Stimulated activated CD4-positive, alpha-beta T cell treated with anti-CD3 and anti-CD28 coated beads, Interleukin-12 subunit alpha, Interleukin-12 subunit beta, amount 100 ng/mL, for 24 hours (primary cell): ENCODE data around the gene TSLP.

Experiments used
- DNase-seq, 2 experiments: peaks; one replicate each; pipeline ENCODE4 v3.0.0-alpha.2; 2020; ENCODE audit warnings: low read depth in 2 of 2

Gene TSLP

DNA sequence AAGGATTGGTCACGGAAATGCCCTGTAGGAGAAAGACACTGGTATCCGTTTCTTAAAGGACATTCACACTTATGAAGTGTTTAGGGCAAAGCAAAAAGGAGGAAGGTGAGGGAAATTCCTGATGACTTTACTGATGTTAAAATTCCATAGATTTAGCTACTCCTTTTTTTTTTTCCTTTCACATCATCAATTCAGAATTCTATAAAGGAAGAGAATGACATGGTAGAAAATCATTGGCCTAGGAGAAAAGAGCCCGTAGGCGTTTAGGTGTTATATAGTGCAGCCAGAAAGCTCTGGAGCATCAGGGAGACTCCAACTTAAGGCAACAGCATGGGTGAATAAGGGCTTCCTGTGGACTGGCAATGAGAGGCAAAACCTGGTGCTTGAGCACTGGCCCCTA is at the start of gene TSLP:
Gene TSLP, plus strand, starts transcription at position 301 of the 400 bp plus-strand sequence. CDS start 178 bp downstream, outside the sequence.
- no peak for DNase-seq

- DNase-seq, result no peak
These were observed 49.2 kb upstream of the TSLP start for GRCh38 chr5:111022301-111022700.

DNA sequence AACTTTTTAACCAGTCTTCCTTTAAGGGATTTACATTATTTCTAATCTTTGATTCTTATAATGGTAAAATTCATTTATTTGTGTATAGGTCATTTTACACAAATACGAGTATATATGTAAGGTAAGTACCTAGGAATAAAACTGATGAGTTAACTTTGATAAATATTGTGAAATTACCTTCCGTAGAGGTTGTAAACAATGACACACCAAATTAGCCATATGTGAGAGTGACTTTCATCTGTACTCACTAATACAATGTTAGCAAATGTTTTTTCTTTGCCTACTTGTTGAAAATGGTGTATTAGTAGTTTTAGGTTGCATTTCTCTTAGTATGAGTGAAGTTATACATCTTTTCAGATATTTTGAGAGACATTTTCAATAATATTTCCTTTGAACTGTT is 42.6 kb upstream of the TSLP start:
- DNase-seq, result no peak

GRCh38 chr5:111043712-111044506 is 27.6 kb upstream of the TSLP start:
- no peak for DNase-seq

DNA sequence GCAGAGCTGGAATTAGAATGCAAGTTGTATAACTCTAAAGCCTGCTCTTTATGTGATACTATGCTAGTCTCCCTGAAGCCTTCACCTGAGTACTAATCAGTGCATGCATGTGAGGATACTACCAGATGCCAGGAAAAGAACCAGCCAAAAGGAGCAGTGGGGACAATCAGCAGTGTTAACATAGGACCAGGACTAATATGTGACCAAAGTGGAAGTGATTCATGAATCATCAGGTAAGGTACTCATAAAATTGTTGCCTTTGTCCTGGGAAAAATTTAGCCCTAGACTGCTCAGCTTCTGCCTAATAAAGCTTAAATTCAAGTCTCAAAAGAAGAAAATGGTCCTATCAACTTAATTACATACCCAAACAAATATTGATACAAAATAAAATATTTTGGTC is 13.4 kb upstream of the TSLP start:
- DNase-seq, result no peak

GRCh38 chr5:111060169-111060568 is 11.3 kb upstream of the TSLP start:
- no peak for DNase-seq

DNA sequence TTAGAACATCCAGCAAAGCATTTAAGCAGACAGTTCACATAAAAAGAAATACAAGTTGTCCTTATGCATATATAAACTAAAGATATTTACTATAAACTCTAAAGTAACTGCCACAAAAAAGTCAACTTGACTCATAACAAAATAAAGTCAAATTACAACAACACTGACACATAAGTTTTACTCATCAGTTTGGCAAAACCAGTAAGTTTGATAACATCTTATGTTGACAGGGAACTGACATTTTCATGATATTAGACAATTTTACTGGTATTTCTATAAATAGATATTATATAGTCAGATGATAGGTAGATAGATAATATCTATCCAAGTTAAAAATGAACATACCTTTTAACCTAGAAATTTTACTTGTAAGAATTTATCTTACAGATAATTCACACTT is 9.9 kb upstream of the TSLP start:
- no peak for DNase-seq

DNA sequence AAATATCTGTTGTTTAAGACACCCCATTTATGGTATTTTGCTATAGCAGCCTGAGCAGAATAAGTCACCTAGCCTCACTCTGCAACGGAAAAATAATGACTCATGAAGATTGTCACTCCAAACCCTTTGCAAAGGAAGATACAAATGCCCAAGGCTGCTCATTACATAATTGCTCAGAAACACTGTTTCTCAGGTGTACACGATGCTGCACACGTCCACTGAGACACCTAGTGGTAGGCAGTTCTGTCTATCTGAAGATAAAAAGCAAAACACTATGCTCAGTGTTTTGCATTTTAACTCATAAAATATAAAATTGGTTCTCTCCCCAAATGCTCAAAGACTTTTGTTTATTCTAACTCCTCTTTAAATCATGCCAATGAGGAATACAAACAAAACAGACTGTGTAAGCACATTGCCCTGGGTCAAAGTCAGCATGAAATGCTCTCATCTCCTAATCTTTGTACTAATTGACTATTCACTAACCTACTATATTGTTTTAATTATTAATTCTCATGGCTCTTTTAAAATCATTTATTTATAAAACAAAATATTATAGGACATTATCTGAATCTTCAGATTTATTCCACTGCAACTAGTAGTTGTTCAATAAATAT is 7.7 kb upstream of the TSLP start:
- no peak for DNase-seq

DNA sequence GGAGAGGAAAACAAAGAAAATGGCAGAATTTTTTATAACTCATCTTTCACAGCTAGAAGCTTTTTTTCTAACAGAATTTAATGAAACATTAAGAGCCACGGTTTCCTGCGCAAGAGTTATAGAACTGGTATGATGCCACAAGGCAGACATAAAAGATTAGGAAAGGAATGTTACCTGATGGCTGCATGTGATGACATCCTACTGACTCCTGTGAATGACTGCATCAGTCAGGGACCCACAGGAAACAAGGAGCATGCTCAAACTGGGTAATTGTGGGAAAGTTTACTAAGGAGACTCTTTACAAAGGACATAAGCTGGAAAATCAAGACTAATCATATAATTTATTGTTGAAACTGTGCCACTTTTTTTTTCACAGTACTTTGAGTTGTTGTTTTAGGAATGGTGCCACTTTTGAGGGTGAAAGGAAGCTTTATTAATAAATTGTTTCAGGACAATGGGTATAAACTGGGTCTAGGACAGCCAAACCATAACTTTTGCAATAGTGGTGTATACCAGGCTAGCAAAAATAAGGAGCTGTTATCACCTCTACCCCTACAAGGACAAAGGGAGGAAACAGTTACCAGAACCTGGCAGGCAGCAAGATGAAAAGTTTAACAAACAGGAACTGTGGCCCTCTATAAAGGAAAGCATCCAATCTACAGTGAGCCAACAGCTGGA is 5.1 kb upstream of the TSLP start:
- DNase-seq, result no peak

GRCh38 chr5:111068213-111068612 is 3.3 kb upstream of the TSLP start:
- no peak for DNase-seq

DNA sequence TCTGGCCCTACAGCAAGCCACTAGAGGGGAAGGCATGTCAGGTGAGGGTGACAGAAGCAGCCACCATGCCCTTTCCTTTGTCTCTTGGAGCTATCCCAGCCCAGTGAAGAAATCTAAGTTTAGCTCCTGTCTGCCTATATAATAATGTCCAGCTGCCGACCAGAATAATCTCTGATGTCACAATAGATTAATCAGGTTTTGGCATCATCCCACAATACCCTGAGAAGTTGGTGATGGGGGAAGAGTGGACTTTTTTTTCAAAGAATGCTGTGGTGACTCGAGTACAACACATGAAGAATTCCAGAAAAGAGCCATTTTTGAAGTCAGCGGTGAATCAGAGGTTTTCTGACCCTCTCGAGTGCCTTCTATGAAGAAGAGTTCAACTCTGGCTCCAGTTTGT is 1.7 kb upstream of the TSLP start:
- no peak for DNase-seq

- DNase-seq, result peak in 1 of 2 experiments; percentile 26
These were observed 1.0 kb upstream of the TSLP start for GRCh38 chr5:111070272-111071134.

DNA sequence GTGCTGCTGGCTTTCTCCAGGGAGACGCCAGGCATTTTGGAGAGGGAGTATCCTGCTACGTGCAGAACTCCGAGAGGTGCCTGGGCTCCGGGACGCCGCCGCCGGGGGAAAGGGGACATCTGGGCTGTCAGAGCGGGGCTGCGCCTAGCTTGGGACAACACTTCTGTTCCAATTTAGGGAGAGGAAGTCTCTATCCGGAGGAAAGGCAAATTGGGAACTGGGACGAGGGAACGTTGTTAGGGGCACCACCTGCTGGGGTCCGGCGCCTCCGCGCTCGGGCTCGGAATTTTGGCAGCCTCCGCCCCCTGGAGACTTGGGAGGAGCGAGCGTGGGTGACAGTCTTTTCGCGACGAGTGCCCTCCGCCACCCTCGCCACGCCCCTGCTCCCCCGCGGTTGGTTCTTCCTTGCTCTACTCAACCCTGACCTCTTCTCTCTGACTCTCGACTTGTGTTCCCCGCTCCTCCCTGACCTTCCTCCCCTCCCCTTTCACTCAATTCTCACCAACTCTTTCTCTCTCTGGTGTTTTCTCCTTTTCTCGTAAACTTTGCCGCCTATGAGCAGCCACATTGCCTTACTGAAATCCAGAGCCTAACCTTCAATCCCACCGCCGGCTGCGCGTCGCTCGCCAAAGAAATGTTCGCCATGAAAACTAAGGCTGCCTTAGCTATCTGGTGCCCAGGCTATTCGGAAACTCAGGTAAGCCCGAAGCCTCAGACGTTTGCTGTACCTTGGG is 1.6 kb downstream of the TSLP start:
- DNase-seq, result peak; percentile 35 to 69

GRCh38 chr5:111074244-111074643 is 2.7 kb downstream of the TSLP start:
- no peak for DNase-seq

DNA sequence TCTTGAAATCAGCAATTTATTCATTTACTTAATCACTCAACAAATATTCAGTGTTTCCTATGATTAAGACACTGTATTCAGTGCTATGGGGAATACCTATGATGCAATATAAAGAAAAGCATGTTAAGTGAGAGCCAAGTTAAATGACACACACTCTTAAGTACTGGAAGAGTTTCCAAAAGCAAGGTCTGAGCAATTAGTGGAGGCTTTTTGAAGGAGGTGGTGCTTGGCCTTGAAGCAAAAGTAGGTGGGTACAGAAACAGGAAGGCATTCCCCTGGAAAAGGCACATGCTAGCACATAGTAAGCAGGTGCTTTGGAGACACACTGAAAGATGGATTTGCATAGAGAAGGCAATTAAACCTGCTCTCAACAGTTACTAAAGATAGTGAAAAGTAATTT is 4.0 kb downstream of the TSLP start:
- DNase-seq, result no peak

DNA sequence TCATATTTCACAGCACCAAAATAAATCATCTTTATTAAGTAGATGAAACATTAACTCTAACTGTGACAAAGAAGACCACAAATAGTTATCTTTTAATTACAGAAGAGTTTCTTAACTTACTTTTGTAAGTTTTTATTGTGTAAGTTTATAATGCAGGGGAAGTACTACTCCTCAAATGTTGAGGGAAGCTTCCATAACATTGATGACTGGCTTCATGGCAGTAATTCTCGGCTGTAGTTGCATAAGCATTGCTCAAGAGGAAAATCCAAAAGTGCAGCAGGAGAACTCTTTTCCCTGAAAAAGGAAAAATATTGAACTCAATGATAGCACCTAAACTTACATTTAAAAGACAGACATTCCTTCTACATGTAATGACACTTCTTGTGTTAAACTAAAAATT is 4.6 kb downstream of the TSLP start:
- no peak for DNase-seq

- DNase-seq, result no peak
These were observed 6.2 kb downstream of the TSLP start for GRCh38 chr5:111077678-111078077.

GRCh38 chr5:111079846-111080245 is 8.3 kb downstream of the TSLP start:
- DNase-seq, result no peak

- DNase-seq, result no peak
These were observed 11.8 kb downstream of the TSLP start for GRCh38 chr5:111083323-111083722.

DNA sequence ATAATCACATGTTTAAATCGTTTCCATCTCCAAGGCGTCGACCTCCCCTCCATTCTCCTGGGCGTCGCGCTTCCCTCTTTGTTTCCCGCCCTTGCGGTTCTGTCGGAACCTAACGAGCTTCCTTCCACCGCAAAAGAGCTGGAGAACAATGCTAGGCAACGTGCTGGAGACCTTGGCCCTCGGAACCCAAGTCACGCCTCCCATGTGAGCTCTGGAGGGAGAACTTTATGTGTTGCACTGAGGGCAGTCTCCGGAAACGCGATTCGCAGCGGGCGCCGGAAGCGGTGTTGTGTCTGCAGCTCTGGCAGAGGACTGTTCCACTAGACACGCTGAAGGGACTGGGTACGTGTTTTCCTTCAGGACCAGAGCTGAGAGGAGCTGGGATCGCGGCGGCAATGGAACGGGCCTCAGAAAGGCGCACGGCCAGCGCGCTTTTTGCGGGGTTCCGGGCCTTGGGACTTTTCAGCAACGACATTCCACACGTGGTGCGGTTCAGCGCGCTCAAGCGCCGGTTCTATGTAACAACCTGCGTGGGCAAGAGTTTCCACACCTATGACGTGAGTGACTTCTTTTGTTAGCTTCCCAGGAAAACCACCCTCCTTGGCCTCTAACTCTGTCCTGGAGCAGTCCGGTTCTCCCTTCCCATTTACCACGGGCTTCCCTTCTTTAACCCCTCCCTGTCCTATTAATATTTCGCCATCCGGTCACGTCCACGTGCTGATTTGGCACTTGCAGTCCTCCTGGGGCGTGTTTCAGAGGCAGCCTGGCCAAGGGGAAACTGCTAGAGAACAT is 20.7 kb downstream of the TSLP start, which contains the start of gene WDR36:
Gene WDR36, plus strand, starts transcription at position 287 of the 792 bp plus-strand sequence. Its CDS starts 109 bp downstream, at position 396.
- peak; percentile 86 to 87 for DNase-seq
